Common myeloid progenitor, CD34-positive (primary cell): ENCODE data around the gene NUDT13.

ENCODE experiments used
- CTCF ChIA-PET: fragments of 350-600 bp; sonication (Branson Sonifier 250); formaldehyde crosslinking; loops from one replicate; lab custom pipeline; 2021; ENCODE audit warnings: antibody characterized with exemption; lab: Charles Lee
- POLR2A ChIA-PET: fragments of 350-600 bp; sonication (Branson Sonifier 250); formaldehyde crosslinking; loops from one replicate; lab custom pipeline; 2021; ENCODE audit warnings: antibody characterized with exemption; lab: Charles Lee
- DNase-seq, 3 donors: peaks; one replicate each; pipeline versions ENCODE4 v3.0.0 to v3.0.0-alpha.2; 2013
- H3K27ac ChIP-seq, 2 experiments: 1 replicate in 1 of 2; 2 replicates in 1 of 2; pipeline ENCODE4 v1.7.0; 2013; ENCODE audit warnings: inconsistent platforms in 2 of 2, low read length in 2 of 2, mild to moderate bottlenecking in 2 of 2, low read depth in 1 of 2, moderate library complexity in 1 of 2; ENCODE audit not compliant: severe bottlenecking in 2 of 2, insufficient read depth in 1 of 2, poor library complexity in 1 of 2
- H3K27me3 ChIP-seq, 5 experiments: replicated peaks in 2 of 5; 1 replicate in 3 of 5; 2 replicates in 2 of 5; pipeline versions ENCODE4 v1.6.1 to v1.7.0; 2013; ENCODE audit warnings: low read length in 4 of 5, mild to moderate bottlenecking in 2 of 5, moderate library complexity in 2 of 5, inconsistent platforms in 1 of 5; ENCODE audit not compliant: insufficient read depth in 5 of 5, control insufficient read depth in 4 of 5
- H3K36me3 ChIP-seq, 4 experiments: 1 replicate in 2 of 4; 2 replicates in 2 of 4; pipeline versions ENCODE4 v1.6.1 to v1.7.0; 2013; ENCODE audit warnings: low read length in 3 of 4, control low read depth in 1 of 4, mild to moderate bottlenecking in 1 of 4; ENCODE audit not compliant: control insufficient read depth in 4 of 4, insufficient read depth in 4 of 4
- H3K4me1 ChIP-seq, 4 experiments: 1 replicate in 3 of 4; 2 replicates in 1 of 4; pipeline versions ENCODE4 v1.6.1 to v1.7.1; 2013; ENCODE audit warnings: low read length in 3 of 4, mild to moderate bottlenecking in 3 of 4, control low read depth in 1 of 4, inconsistent platforms in 1 of 4, moderate library complexity in 1 of 4; ENCODE audit not compliant: control insufficient read depth in 4 of 4, insufficient read depth in 4 of 4; ENCODE audit errors: control extremely low read depth in 1 of 4
- H3K4me3 ChIP-seq, 7 experiments: 1 replicate in 4 of 7; 2 replicates in 3 of 7; pipeline versions ENCODE4 v1.5.1 to v1.7.0; 2013; ENCODE audit warnings: mild to moderate bottlenecking in 7 of 7, low read length in 6 of 7, moderate library complexity in 6 of 7, inconsistent platforms in 2 of 7, low read depth in 2 of 7, control low read depth in 1 of 7; ENCODE audit not compliant: insufficient read depth in 4 of 7, control insufficient read depth in 1 of 7; ENCODE audit errors: extremely low read depth in 1 of 7
- H3K9me3 ChIP-seq, 5 experiments: 1 replicate in 4 of 5; 2 replicates in 1 of 5; pipeline versions ENCODE4 v1.6.1 to v1.7.1; 2013; ENCODE audit warnings: low read length in 4 of 5, mild to moderate bottlenecking in 2 of 5, inconsistent platforms in 1 of 5, low read depth in 1 of 5, moderate library complexity in 1 of 5; ENCODE audit not compliant: control insufficient read depth in 4 of 5, insufficient read depth in 2 of 5; ENCODE audit errors: control extremely low read depth in 1 of 5
- WGBS: methylation state at CpG from one replicate; pipeline ENCODE4 v1.1.5; 2013; ENCODE audit not compliant: insufficient coverage; 5-methylcytosine and 5-hydroxymethylcytosine counted together

The NUDT13 gene

GRCh38 chr10:73166972-73167371 is 56.7 kb downstream of the NUDT13 start:
- Histone ChIP-seq H3K36me3 (peaks cover 0 to 19% (median 13%) of the 10 kb centered on the region in 4 experiments), H3K4me3 (peak overlapping the region in 6 of 7 experiments; percentile 96 to 100 (median 100)), H3K27ac (peak overlapping the region; percentile 95 to 99), H3K4me1 (peaks cover 7 to 20% (median 11%) of the 10 kb centered on the region in 4 experiments), H3K9me3 (no peaks in the 10 kb centered on the region), H3K27me3 (no peaks in the 10 kb centered on the region)
- no peak for DNase-seq
- ChIA-PET CTCF (interaction anchor here (0.9 to 1.1 kb wide), 2 partner anchors 10 to 71 kb away, joined by 3 read pairs; partner anchors contain the start of gene P4HA1), POLR2A (no interaction called here)
- 100% methylated on average over 1 of the region's 2 CpGs for WGBS

GRCh38 chr10:73167458-73167782 is 57.2 kb downstream of the NUDT13 start:
- DNase-seq = no peak
- POLR2A ChIA-PET = interaction anchor here (1.4 to 1.7 kb wide), 2 partner anchors 71 to 72 kb away, joined by 3 to 7 read pairs; partner anchors contain the start of gene P4HA1
- peaks cover 7 to 20% (median 11%) of the 10 kb centered on the region in 4 experiments for H3K4me1 ChIP-seq
- no peaks in the 10 kb centered on the region for H3K27me3 ChIP-seq
- WGBS = 8% methylated on average over 5 of the region's 5 CpGs
- CTCF ChIA-PET = interaction anchor here (0.9 to 4.9 kb wide), 2 partner anchors 8 to 71 kb away, joined by 3 to 23 read pairs; partner anchors contain the start of gene P4HA1
- peaks cover 0 to 15% (median 10%) of the 10 kb centered on the region in 4 experiments for H3K36me3 ChIP-seq
- H3K9me3 ChIP-seq = no peaks in the 10 kb centered on the region
- H3K4me3 ChIP-seq = peak overlapping the region; percentile 96 to 100 (median 100)
- peak overlapping the region; percentile 95 to 99 for H3K27ac ChIP-seq

- 0% methylated on average over 35 of the region's 49 CpGs for WGBS
- peak; percentile 95 to 97 (median 95) for DNase-seq
- H3K27me3 ChIP-seq = no peaks in the 10 kb centered on the region
- CTCF ChIA-PET = interaction anchor here (1.0 to 4.9 kb wide), 3 partner anchors 9 to 71 kb away, joined by 3 to 23 read pairs (median 4); partner anchors contain the start of gene P4HA1
- H3K36me3 ChIP-seq = peaks cover 0 to 10% (median 5%) of the 10 kb centered on the region in 4 experiments
- POLR2A ChIA-PET = interaction anchor here (1.4 to 1.7 kb wide), 2 partner anchors 71 to 72 kb away, joined by 3 to 7 read pairs; partner anchors contain the start of gene P4HA1
- H3K4me1 ChIP-seq = peaks cover 7 to 20% (median 11%) of the 10 kb centered on the region in 4 experiments
- peak within 1 kb of the TSS; percentile 95 to 99 for H3K27ac ChIP-seq
- no peaks in the 10 kb centered on the region for H3K9me3 ChIP-seq
- peak within 1 kb of the TSS; percentile 96 to 100 (median 100) for H3K4me3 ChIP-seq
Observed at GRCh38 chr10:73167783-73168464, 57.7 kb downstream of the NUDT13 start, which contains the start of the genes ECD and FAM149B1. Gene ECD (minus strand): TSS chr10:73168008. CDS start chr10:73163937, 4,071 bp downstream. Gene FAM149B1 (plus strand): TSS chr10:73168119. CDS start chr10:73168340, 221 bp downstream.

- CTCF ChIA-PET = interaction anchor here (1.0 to 4.9 kb wide), 3 partner anchors 8 to 72 kb away, joined by 3 to 23 read pairs (median 4); partner anchors contain the start of gene P4HA1
- Histone ChIP-seq H3K27ac (peak overlapping the region; percentile 95 to 99), H3K9me3 (no peaks in the 10 kb centered on the region), H3K36me3 (peaks cover 0 to 5% (median 2%) of the 10 kb centered on the region in 4 experiments), H3K4me3 (peak overlapping the region; percentile 96 to 100 (median 100)), H3K4me1 (peaks cover 7 to 20% (median 11%) of the 10 kb centered on the region in 4 experiments), H3K27me3 (no peaks in the 10 kb centered on the region)
- peak in 2 of 3 donors; percentile 43 to 62 for DNase-seq
- WGBS = 0% methylated on average over 4 of the region's 6 CpGs
- POLR2A ChIA-PET = interaction anchor here (1.4 to 1.7 kb wide), 2 partner anchors 72 to 73 kb away, joined by 3 to 7 read pairs; partner anchors contain the start of gene P4HA1
Observed at GRCh38 chr10:73168465-73168803, 58.2 kb downstream of the NUDT13 start.

- no peaks in the 10 kb centered on the region for H3K9me3 ChIP-seq
- H3K4me3 ChIP-seq = no peak overlapping the region
- ChIA-PET CTCF (interaction anchor here (1.1 to 4.9 kb wide), 4 partner anchors 8 to 49 kb away, joined by 3 to 23 read pairs (median 6); no protein-coding TSS in a partner anchor), POLR2A (interaction anchor here (0.6 kb wide), 2 partner anchors 25 to 1348 kb away, joined by 3 read pairs; no protein-coding TSS in a partner anchor)
- H3K36me3 ChIP-seq = no peaks in the 10 kb centered on the region
- WGBS = 100% methylated on average over 1 of the region's 3 CpGs
- DNase-seq = no peak
- H3K27ac ChIP-seq = no peak overlapping the region
- H3K4me1 ChIP-seq = peaks cover 7 to 20% (median 11%) of the 10 kb centered on the region in 4 experiments
- H3K27me3 ChIP-seq = no peaks in the 10 kb centered on the region
Observed at GRCh38 chr10:73169320-73169719, 59.1 kb downstream of the NUDT13 start.

GRCh38 chr10:73172867-73173266 is 62.6 kb downstream of the NUDT13 start:
- Histone ChIP-seq H3K4me3 (no peak overlapping the region), H3K27me3 (no peaks in the 10 kb centered on the region), H3K4me1 (peaks cover 2 to 5% (median 4%) of the 10 kb centered on the region in 4 experiments), H3K36me3 (peaks cover 3 to 15% (median 4%) of the 10 kb centered on the region in 4 experiments), H3K27ac (no peak overlapping the region), H3K9me3 (no peaks in the 10 kb centered on the region)
- ChIA-PET CTCF (no interaction called here), POLR2A (interaction anchor here (0.7 kb wide), 1 partner anchor 437 kb away, joined by 7 read pairs; no protein-coding TSS in a partner anchor)
- no peak for DNase-seq
